ENCODE data around the gene TMEM244.

DNA sequence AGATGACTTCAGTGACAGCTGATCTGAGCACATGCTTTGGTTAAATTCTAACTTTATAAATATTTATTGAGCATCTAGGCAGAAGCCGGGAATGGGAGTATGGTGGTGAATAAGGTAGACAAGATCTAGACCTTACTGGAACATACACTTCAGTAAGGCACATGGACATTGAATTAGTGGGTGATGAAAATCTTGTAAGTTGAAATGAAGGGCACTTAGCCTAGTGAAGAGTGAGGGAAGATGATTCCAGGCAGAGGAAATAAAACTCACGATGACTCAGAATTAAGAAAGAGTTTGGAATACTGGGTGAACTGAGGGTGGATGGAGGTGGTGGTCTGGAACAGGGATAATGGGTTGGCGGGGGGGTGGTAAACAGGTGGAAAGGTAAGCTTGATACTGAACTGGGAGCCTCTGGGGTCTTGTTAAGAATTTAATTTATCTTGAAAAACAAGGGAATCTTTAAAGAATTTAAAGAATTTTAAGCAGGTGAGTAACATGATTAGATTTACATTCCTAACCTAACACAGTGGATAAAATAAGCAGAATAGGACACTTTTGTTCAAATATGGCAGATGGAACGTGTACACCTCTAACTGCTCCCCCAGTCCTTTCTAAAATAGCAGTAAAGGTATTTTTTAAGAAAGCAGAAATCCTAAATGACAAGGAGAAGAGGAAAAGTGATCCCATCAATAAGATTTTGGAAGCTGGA, 75.9 kb downstream of the TMEM244 start:
- TF ChIP-seq EZH2phosphoT487 (IDR thresholded peaks at IDR 0.05; ENCODE audit: borderline replicate concordance, low read length) = no peak
- TF ChIP-seq, protein P1, sequence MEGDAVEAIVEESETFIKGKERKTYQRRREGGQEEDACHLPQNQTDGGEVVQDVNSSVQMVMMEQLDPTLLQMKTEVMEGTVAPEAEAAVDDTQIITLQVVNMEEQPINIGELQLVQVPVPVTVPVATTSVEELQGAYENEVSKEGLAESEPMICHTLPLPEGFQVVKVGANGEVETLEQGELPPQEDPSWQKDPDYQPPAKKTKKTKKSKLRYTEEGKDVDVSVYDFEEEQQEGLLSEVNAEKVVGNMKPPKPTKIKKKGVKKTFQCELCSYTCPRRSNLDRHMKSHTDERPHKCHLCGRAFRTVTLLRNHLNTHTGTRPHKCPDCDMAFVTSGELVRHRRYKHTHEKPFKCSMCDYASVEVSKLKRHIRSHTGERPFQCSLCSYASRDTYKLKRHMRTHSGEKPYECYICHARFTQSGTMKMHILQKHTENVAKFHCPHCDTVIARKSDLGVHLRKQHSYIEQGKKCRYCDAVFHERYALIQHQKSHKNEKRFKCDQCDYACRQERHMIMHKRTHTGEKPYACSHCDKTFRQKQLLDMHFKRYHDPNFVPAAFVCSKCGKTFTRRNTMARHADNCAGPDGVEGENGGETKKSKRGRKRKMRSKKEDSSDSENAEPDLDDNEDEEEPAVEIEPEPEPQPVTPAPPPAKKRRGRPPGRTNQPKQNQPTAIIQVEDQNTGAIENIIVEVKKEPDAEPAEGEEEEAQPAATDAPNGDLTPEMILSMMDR (conservative IDR thresholded peaks at IDR 0.05; ENCODE audit: low read depth, low read length) = no peak
